MV-4-11 (cell line): ENCODE measurements around the gene KRTAP9-7.
A peak's percentile ranks its signal among the peaks of the same experiment; 100 is the strongest.
"Not testable (repeated sequence)": the region's sequence is repeated elsewhere in the genome, so short reads cannot be mapped to it uniquely, and the experiment has no call there.

Source experiments
- DNase-seq: peaks from one replicate; lab custom pipeline; 2025; lab: John Stamatoyannopoulos, UW

The KRTAP9-7 gene, protein sequence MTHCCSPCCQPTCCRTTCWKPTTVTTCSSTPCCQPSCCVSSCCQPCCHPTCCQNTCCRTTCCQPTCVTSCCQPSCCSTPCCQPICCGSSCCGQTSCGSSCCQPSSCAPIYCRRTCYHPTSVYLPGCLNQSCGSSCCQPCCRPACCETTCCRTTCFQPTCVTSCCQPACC

DNA sequence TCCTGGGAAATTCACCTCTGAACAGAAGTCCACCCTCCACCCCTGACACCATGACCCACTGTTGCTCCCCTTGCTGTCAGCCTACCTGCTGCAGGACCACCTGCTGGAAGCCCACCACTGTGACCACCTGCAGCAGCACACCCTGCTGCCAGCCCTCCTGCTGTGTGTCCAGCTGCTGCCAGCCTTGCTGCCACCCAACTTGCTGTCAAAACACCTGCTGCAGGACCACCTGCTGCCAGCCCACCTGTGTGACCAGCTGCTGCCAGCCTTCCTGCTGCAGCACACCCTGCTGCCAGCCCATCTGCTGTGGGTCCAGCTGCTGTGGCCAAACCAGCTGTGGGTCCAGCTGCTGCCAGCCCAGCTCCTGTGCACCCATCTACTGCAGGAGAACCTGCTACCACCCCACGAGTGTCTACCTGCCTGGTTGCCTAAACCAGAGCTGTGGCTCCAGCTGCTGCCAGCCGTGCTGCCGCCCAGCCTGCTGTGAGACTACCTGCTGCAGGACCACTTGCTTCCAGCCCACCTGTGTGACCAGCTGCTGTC lies at the start of gene KRTAP9-7:
KRTAP9-7 (plus strand) TSS at position 51 of the 543 bp plus-strand sequence; CDS start at position 51, 0 bp downstream.
- not testable (repeated sequence) for DNase-seq

GRCh38 chr17:41226051-41226450 lies 49.4 kb upstream of the KRTAP9-7 start:
- no peak for DNase-seq

GRCh38 chr17:41226598-41227095 lies 48.9 kb upstream of the KRTAP9-7 start, which contains the start of gene KRTAP9-2:
Gene KRTAP9-2, plus strand, starts transcription at chr17:41226648. Its CDS starts 7 bp downstream, at chr17:41226655.
- DNase-seq, result not testable (repeated sequence)

DNA sequence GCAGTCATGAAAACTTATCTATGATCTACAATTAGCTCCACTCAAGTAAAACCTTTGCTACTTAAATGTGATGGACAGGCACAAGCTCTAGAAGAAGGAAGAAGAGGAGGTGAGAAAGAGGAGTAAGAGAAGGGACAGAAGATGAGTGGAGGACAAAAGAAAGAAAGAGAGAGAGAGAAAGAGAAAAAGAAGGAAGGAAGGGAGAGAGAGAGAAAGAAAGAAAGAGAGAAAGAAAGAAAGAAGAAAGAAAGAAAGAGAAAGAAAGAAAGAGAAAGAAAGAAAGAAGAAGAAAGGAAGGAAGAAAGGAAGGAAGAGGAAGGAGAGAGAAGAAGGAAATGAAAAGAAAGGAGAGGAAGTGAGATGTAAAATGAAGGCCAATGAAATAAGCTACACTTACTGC lies 45.4 kb upstream of the KRTAP9-7 start:
- no peak for DNase-seq

DNA sequence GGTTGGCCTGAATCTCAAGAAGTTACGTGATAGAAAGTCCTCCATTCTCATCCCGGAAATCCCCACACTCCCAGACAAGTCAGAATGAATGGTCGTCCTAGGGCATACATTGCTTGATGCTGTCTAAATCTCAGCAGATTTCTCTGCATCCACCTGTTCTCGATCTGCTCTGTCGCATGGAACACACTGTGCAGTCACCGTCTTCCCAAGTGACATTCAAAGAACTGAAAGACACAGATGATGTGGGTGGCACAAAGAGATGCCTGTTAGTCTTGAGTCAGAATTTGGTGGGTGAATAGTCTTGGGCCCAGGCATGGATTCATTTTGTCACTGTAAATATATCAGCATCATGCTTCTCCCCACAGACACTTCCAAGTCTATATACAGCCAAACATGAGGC lies 43.8 kb upstream of the KRTAP9-7 start:
- DNase-seq, result no peak

GRCh38 chr17:41232399-41233105 lies 42.9 kb upstream of the KRTAP9-7 start, which contains the start of gene KRTAP9-3:
Gene KRTAP9-3, plus strand, starts transcription at chr17:41232449. Its CDS starts 53 bp downstream, at chr17:41232502.
- DNase-seq, result not testable (repeated sequence)

DNA sequence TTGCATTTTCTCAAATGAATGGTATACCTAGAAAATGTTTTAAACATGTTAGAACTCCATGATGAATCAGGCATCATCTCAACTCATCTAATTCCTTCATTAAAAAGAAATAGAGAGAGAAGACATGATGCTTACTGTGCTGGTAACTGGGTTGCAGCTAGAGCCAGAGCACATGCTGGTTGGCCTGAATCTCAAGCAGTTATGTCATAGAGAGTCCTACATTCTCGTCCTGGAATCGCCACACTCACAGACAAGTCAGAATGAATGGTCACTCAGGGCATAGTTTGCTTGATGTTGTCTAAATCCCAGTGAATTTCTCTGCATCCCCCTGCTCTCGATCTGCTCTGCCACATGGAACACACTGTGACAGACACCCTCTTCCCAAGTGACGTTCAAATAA lies 38.4 kb upstream of the KRTAP9-7 start:
- not testable (repeated sequence) for DNase-seq

GRCh38 chr17:41237949-41238437 lies 37.5 kb upstream of the KRTAP9-7 start, which contains the start of gene KRTAP9-8:
Gene KRTAP9-8, plus strand, starts transcription at chr17:41237999. Its CDS starts 53 bp downstream, at chr17:41238052.
- DNase-seq, result not testable (repeated sequence)

- DNase-seq, result not testable (repeated sequence)
Measured at GRCh38 chr17:41246995-41247787, 28.3 kb upstream of the KRTAP9-7 start.

DNA sequence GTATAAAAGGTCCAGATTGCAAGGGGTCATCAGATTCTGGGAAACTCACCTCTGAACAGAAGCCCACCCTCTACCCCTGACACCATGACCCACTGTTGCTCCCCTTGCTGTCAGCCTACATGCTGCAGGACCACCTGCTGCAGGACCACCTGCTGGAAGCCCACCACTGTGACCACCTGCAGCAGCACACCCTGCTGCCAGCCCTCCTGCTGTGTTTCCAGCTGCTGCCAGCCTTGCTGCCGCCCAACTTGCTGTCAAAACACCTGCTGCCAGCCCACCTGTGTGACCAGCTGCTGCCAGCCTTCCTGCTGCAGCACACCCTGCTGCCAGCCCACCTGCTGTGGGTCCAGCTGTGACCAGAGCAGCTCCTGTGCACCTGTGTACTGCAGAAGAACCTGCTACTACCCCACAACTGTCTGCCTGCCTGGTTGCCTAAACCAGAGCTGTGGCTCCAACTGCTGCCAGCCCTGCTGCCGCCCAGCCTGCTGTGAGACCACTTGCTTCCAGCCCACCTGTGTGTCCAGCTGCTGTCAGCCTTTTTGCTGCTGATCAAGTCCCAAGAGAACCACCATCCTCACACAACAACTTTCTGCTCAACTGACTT lies 25.8 kb upstream of the KRTAP9-7 start, which contains the start of gene KRTAP9-4:
KRTAP9-4 (plus strand) TSS at position 51 of the 604 bp plus-strand sequence; CDS start at position 85, 34 bp downstream.
- not testable (repeated sequence) for DNase-seq

- no peak for DNase-seq
Measured at GRCh38 chr17:41251261-41251660, 24.2 kb upstream of the KRTAP9-7 start.

DNA sequence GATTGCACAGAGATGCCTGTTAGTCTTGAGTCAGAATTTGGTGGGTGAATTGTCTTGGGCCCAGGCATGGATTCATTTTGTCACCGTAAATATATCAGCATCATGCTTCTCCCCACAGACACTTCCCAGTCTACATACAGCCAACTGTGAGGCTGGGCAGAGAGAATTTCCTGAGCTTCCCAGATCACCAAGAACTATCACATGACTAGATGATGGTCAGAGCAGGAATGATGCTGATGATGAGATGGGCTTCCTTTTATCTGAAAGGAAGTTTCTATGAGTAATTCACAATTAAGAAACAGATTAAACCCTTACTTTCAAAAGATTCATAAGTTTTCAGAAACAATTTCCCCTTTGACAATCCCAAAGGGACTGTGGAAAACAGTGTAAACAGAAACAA lies 20.6 kb upstream of the KRTAP9-7 start:
- no peak for DNase-seq

DNA sequence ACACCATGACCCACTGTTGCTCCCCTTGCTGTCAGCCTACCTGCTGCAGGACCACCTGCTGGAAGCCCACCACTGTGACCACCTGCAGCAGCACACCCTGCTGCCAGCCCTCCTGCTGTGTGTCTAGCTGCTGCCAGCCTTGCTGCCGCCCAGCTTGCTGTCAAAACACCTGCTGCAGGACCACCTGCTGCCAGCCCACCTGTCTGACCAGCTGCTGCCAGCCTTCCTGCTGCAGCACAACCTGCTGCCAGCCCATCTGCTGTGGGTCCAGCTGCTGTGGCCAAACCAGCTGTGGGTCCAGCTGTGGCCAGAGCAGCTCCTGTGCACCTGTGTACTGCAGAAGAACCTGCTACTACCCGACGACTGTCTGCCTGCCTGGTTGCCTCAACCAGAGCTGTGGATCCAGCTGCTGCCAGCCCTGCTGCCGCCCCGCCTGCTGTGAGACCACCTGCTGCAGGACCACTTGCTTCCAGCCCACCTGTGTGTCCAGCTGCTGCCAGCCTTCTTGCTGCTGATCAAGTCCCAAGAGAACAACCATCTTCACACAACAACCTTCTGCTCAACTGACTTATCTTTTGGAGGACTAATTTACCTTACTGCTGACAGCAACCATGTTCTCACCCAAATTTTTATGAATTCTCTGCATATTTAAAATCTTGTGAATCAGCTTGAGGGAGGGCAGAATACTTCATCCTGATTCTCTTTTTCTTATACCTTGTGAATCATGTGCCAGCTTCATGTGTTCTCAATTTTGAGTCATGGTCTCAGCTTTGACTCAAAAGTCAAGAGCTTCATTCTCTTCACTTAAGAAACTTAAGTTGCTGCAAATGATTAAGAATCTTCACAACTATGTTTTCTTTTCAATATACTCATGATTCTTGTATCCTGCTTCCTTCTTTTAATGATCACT lies 19.9 kb upstream of the KRTAP9-7 start, which contains the start of gene KRTAP9-9:
KRTAP9-9 (plus strand) TSS at position 4 of the 910 bp plus-strand sequence.
- not testable (repeated sequence) for DNase-seq

DNA sequence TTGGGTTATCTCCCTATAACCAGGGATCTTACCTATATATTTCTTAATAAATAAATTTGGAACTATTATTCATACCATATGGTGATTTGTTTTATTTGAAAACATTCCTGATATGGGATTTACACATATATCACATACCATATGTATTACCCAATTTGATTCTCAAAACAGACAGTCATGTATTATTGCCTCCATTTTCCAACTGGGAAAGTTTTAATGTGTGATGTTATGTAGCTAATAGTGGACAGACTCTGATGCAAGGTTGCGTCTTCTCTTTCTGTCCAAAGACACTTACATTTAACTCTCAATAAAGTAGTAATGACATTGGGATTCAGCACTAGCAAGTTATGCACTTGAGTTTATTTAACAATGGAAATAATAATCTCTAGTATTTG lies 19.2 kb upstream of the KRTAP9-7 start:
- DNase-seq, result no peak

- DNase-seq, result no peak
Measured at GRCh38 chr17:41258406-41258805, 17.1 kb upstream of the KRTAP9-7 start.

GRCh38 chr17:41263212-41263611 lies 12.3 kb upstream of the KRTAP9-7 start:
- no peak for DNase-seq

DNA sequence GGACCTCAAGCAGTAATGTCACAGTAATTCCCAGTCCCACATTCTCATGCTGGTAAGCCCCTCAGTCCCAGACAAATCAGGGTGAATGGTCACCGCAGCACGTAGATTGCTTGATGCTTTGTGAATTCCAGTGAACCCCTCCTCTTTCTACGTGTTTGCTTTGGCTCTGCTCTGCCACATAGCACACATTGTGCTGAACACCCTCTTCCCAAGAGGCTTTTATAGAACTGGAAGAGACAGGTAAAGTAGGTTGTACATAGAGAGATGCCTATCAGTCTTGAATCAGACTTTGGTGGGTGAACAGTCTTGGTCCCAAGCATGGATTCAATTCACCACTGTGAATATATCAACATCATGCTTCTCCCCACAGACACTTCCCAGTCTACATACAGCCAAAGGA lies 10.9 kb upstream of the KRTAP9-7 start:
- no peak for DNase-seq

DNA sequence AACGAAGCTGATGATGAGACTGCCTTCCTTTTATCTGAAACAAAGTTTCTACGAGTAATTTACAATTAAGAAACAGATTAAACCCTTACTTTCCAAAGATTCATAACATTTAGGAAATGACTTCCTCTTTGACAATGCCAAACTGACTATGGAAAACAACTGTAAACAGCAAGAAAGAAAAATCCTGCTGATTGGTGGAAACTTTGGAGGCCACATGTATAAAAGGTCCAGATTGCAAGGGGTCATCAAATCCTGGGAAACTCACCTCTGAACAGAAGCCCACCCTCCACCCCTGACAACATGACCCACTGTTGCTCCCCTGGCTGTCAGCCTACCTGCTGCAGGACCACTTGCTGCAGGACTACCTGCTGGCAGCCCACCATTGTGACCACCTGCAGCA lies 10.4 kb upstream of the KRTAP9-7 start, which contains the start of gene KRTAP9-6:
KRTAP9-6 (plus strand) TSS at position 301 of the 400 bp plus-strand sequence; CDS start at position 301, 0 bp downstream.
- DNase-seq, result no peak

DNA sequence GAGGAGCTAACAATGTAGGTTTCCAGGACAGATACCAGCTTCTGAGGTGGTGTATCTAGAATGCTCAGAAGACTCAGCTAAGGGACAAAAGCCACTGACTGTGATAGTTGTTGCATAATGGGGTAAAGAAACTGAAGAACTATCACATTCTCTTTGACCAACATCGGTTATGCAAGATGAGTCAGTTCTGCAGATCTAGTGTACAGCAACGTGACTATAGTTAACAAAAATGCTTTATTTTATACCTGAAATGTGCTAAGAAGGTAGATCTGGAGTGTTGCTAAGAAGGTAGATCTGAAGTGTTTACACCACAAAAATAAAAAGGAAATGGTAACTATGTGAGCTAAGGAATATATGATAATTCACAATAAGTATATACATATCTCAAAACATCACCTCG lies 7.8 kb upstream of the KRTAP9-7 start:
- DNase-seq, result peak; percentile 52

GRCh38 chr17:41271323-41271722 lies 4.2 kb upstream of the KRTAP9-7 start:
- DNase-seq, result not testable (repeated sequence)
